Measurements from ENCODE around the gene OVCA2. TPM values are rescaled to one million over a fixed set of nuclear protein-coding genes. Genes with fewer than 3 reads are reported as not detected.
A peak's percentile ranks its signal among the peaks of the same experiment; 100 is the strongest.

The OVCA2 gene
- total RNA-seq, 3 donors from 2014 or later = 24.3 to 35.4 (median 32.5) TPM

DNA sequence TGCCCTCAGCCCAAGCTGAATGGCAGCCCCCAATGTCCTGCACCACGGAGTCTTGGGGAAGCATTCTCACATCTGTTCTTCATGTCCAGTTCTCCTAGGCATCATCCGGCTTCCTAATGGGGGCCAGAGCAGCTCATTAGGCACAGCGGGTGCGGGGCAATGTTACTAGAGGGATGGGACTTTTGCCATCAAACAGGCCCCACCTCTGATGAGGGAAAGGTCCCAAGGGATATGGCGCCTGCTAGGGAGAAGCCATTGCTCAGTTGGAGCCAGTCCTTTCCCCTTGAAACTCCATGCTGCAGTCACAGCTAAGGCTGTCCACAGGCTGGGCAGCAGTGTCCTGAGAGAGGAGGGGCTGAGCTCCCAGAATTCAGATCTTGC, 13.6 kb upstream of the OVCA2 start:
- H3K4me3 ChIP-seq = no peak overlapping the region
- DNase-seq (ENCODE audit: low spot score in 2 of 2) = no peak
- H3K4me1 ChIP-seq = peaks cover 0 to 7% of the 10 kb centered on the region in 2 donors
- intact Hi-C loops (cut with DNase I; ENCODE audit: low total_unique reads) = loop anchor here (10.0 kb wide), 1 partner anchor 113 kb away; no protein-coding TSS in a partner anchor
- H3K27ac ChIP-seq = no peak overlapping the region
- H3K36me3 ChIP-seq = no peaks in the 10 kb centered on the region
- peaks cover 0 to 3% of the 10 kb centered on the region in 2 donors for H3K27me3 ChIP-seq
- no peaks in the 10 kb centered on the region for H3K9me3 ChIP-seq
- no peak for TF ChIP-seq POLR2AphosphoS5 (IDR thresholded peaks at IDR 0.05)
- TF ChIP-seq POLR2A (IDR thresholded peaks at IDR 0.05) = no peak
- TF ChIP-seq CTCF (IDR thresholded peaks at IDR 0.05) = no peak

DNA sequence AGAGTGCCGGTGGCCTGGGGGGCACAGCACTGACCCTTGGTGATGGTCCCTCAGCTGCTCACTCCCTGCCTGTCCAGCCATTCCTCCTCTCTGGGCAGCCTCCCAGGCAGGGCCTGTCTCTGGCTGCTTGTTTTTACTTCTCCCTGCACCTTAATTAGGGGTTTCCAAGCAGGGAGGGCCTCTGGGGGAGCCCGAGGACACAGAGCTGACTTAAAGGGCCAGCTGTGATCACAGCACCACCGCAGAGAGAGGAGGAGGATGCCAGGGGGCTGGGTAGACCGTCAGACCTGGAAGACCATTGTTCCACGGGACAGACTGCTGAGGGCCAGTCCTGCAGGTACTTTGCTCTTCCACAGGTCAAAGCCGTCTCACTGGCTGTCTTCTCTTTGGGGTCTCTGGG, 13.1 kb upstream of the OVCA2 start:
- Histone ChIP-seq H3K4me1 (peaks cover 0 to 7% of the 10 kb centered on the region in 2 donors), H3K27me3 (peaks cover 0 to 3% of the 10 kb centered on the region in 2 donors), H3K9me3 (no peaks in the 10 kb centered on the region), H3K36me3 (no peaks in the 10 kb centered on the region), H3K4me3 (no peak overlapping the region), H3K27ac (no peak overlapping the region)
- intact Hi-C loops (cut with DNase I; ENCODE audit: low total_unique reads) = loop anchor here (10.0 kb wide), 1 partner anchor 114 kb away; no protein-coding TSS in a partner anchor
- no peak for DNase-seq (ENCODE audit: low spot score in 2 of 2)
- TF ChIP-seq POLR2A (IDR thresholded peaks at IDR 0.05) (no peak), CTCF (IDR thresholded peaks at IDR 0.05) (no peak), POLR2AphosphoS5 (IDR thresholded peaks at IDR 0.05) (no peak)

DNA sequence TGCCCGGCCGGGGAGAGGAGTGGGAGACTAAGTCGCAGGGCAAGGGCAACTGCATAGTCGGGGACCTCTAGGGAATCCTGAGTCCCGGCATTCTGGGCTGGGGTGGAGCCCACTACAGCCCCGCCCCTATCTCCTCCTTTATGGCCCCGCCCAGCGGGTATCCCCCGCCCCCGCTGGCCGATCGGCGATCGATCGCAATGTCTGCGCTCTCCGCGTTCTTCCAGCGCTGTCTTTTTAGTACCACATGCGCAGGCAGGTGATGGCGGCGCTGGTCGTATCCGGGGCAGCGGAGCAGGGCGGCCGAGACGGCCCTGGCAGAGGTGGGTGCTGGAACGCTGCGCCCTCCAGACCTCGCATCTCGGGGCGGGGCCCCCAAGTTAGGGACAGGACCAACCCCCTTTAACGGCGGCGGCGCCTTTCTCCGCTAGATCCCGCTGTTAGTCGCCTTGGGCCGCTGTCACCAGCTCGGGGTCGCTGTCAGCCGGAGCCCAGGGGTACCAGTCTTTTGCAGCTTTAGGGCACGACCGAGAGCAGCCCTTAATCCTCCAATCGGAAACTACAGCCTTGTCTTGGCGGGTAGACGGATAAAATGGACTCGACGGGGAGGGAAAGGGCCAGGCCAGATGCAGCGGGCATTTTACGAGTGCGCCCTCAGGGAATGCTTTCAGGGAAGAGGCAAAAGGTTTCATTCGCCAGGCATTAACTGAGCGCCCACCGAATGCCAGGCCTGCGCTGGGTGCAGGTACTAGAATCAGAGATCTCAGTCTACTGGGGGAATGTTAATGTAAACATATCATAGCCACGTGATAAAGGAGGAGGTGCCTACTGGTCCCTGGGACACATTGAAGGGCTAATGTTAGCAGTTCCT, 11.7 kb upstream of the OVCA2 start, which contains the start of gene DPH1:
Gene DPH1 (plus strand): TSS at position 243 of the 868 bp plus-strand sequence. CDS start 17 bp downstream, at position 260.
- Histone ChIP-seq H3K4me1 (peaks cover 0 to 7% of the 10 kb centered on the region in 2 donors), H3K36me3 (no peaks in the 10 kb centered on the region), H3K4me3 (peak within 1 kb of the TSS; percentile 88 to 96 (median 94)), H3K9me3 (no peaks in the 10 kb centered on the region), H3K27me3 (peaks cover 0 to 3% of the 10 kb centered on the region in 2 donors), H3K27ac (peak within 1 kb of the TSS; percentile 48 to 64)
- TF ChIP-seq POLR2A (IDR thresholded peaks at IDR 0.05) = no peak
- peak; percentile 67 to 76 (median 72) for TF ChIP-seq POLR2AphosphoS5 (IDR thresholded peaks at IDR 0.05)
- intact Hi-C loops (cut with DNase I; ENCODE audit: low total_unique reads) = loop anchor here (10.0 kb wide), 1 partner anchor 115 kb away; no protein-coding TSS in a partner anchor
- DNase-seq (ENCODE audit: low spot score in 2 of 2) = peak; percentile 74 to 82

- Histone ChIP-seq H3K27ac (no peak overlapping the region), H3K4me1 (peaks cover 0 to 7% of the 10 kb centered on the region in 2 donors), H3K4me3 (peak overlapping the region; percentile 88 to 96 (median 94)), H3K27me3 (peaks cover 0 to 3% of the 10 kb centered on the region in 2 donors), H3K9me3 (no peaks in the 10 kb centered on the region), H3K36me3 (no peaks in the 10 kb centered on the region)
- TF ChIP-seq POLR2AphosphoS5 (IDR thresholded peaks at IDR 0.05) = no peak
- peak in 1 of 3 donors; percentile 31 for TF ChIP-seq CTCF (IDR thresholded peaks at IDR 0.05)
- intact Hi-C loops (cut with DNase I; ENCODE audit: low total_unique reads) = no loop called here
- no peak for DNase-seq (ENCODE audit: low spot score in 2 of 2)
These were observed 11.1 kb upstream of the OVCA2 start for GRCh38 chr17:2030779-2031163.

GRCh38 chr17:2033153-2033552, 8.7 kb upstream of the OVCA2 start:
- Histone ChIP-seq H3K27me3 (peaks cover 0 to 3% of the 10 kb centered on the region in 2 donors), H3K9me3 (no peaks in the 10 kb centered on the region), H3K27ac (no peak overlapping the region), H3K36me3 (peaks cover 4% of the 10 kb centered on the region), H3K4me3 (no peak overlapping the region), H3K4me1 (peaks cover 0 to 7% of the 10 kb centered on the region in 2 donors)
- intact Hi-C loops (cut with DNase I; ENCODE audit: low total_unique reads) = no loop called here
- TF ChIP-seq CTCF (IDR thresholded peaks at IDR 0.05) (no peak), POLR2AphosphoS5 (IDR thresholded peaks at IDR 0.05) (no peak), POLR2A (IDR thresholded peaks at IDR 0.05) (no peak)
- DNase-seq (ENCODE audit: low spot score in 2 of 2) = no peak
